A549 (cell line): ENCODE measurements around the gene ZBTB1.

Source experiments
- HOXA7 ChIP-seq: fragments of 250-450 bp; sonication (Bioruptor Pico); IDR thresholded peaks from 2 replicates; pipeline ENCODE4 v1.5.0; 2020; ENCODE audit warnings: mild to moderate bottlenecking, moderate library complexity
- KDM1A ChIP-seq: fragments of 200-600 bp; sonication (generic); IDR thresholded peaks from 2 replicates; pipeline ENCODE4 v1.6.1; 2016; ENCODE audit warnings: low read depth, mild to moderate bottlenecking
- KDM5A ChIP-seq: fragments of 200-600 bp; sonication (generic); IDR thresholded peaks from 2 replicates; pipeline ENCODE4 v1.6.1; 2016; ENCODE audit warnings: antibody characterized with exemption, mild to moderate bottlenecking
- MAFK ChIP-seq: fragments of 450-650 bp; IDR thresholded peaks from 2 replicates; pipeline ENCODE4 v1.6.1; 2014; ENCODE audit not compliant: partially characterized antibody
- NPAS2 ChIP-seq: fragments of 250-450 bp; sonication (Bioruptor Pico); IDR thresholded peaks from 2 replicates; pipeline ENCODE4 v1.8.0; 2022; ENCODE audit warnings: mild to moderate bottlenecking, moderate library complexity, borderline replicate concordance
- POLR2A ChIP-seq: IDR thresholded peaks from 2 replicates; pipeline ENCODE4 v1.6.1; 2012; ENCODE audit warnings: mild to moderate bottlenecking, low read length
- POLR2AphosphoS2 ChIP-seq: conservative IDR thresholded peaks from 2 replicates; pipeline ENCODE4 v1.6.1; 2012; ENCODE audit warnings: low read length, improper control_type of control experiment, inconsistent platforms
- RFX5 ChIP-seq: fragments of 450-650 bp; IDR thresholded peaks from 2 replicates; pipeline ENCODE4 v1.7.1; 2014; ENCODE audit warnings: antibody characterized with exemption, mild to moderate bottlenecking, moderate library complexity
- SMC3 ChIP-seq: fragments of >200 bp; sonication (Bioruptor Twin); formaldehyde crosslinking; IDR thresholded peaks from 3 replicates; pipeline ENCODE4 v1.6.1; 2018; ENCODE audit warnings: inconsistent platforms
- TF ChIP-seq, protein P1 (sequence below): fragments of >200 bp; sonication (Bioruptor Twin); formaldehyde crosslinking; IDR thresholded peaks from 3 replicates; pipeline ENCODE4 v1.5.1; 2016
- TF ChIP-seq, protein P2 (sequence below): fragments of 450-650 bp; IDR thresholded peaks from 2 replicates; pipeline ENCODE4 v1.6.1; 2014; ENCODE audit warnings: antibody characterized with exemption
- TF ChIP-seq, protein P3 (sequence below): IDR thresholded peaks from 2 replicates; pipeline ENCODE4 v1.6.1; 2012
- TF ChIP-seq, protein P4 (sequence below): fragments of >200 bp; sonication (Bioruptor Twin); formaldehyde crosslinking; IDR thresholded peaks from 2 replicates; pipeline ENCODE4 v1.6.1; 2016
- TF ChIP-seq, protein P5 (sequence below): IDR thresholded peaks from 2 replicates; pipeline ENCODE4 v1.6.1; 2012

DNA sequence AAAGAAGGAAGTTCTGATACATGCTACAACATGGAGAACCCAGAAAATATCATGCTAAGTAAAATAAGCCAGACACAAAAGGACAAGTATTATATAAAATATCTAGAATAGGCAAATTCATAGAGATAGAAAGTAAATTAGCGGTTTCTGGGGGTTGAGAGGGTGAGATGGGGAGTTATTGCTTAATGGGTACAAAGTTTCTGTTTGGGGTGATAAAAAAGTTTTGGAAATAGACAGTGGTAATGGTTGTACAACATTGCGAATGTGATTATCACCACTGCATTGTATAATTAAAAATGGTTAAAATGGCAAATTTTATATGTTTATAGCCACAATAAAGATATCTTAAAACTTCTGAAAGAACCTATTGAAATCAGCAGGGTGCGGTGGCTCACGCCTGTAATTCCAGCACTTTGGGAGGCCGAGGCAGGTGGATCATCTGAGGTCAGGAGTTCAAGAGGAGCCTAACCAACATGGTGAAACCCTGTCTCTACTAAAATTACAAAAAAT is 15.9 kb upstream of the ZBTB1 start:
- TF ChIP-seq, protein P1, sequence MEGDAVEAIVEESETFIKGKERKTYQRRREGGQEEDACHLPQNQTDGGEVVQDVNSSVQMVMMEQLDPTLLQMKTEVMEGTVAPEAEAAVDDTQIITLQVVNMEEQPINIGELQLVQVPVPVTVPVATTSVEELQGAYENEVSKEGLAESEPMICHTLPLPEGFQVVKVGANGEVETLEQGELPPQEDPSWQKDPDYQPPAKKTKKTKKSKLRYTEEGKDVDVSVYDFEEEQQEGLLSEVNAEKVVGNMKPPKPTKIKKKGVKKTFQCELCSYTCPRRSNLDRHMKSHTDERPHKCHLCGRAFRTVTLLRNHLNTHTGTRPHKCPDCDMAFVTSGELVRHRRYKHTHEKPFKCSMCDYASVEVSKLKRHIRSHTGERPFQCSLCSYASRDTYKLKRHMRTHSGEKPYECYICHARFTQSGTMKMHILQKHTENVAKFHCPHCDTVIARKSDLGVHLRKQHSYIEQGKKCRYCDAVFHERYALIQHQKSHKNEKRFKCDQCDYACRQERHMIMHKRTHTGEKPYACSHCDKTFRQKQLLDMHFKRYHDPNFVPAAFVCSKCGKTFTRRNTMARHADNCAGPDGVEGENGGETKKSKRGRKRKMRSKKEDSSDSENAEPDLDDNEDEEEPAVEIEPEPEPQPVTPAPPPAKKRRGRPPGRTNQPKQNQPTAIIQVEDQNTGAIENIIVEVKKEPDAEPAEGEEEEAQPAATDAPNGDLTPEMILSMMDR: no peak
- TF ChIP-seq KDM5A (no peak), MAFK (no peak), SMC3 (no peak), HOXA7 (CRISPR knock-in tag) (no peak), POLR2AphosphoS2 (no peak), KDM1A (no peak), POLR2A (no peak), RFX5 (no peak), NPAS2 (no peak)
- TF ChIP-seq, protein P2, sequence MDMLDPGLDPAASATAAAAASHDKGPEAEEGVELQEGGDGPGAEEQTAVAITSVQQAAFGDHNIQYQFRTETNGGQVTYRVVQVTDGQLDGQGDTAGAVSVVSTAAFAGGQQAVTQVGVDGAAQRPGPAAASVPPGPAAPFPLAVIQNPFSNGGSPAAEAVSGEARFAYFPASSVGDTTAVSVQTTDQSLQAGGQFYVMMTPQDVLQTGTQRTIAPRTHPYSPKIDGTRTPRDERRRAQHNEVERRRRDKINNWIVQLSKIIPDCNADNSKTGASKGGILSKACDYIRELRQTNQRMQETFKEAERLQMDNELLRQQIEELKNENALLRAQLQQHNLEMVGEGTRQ: no peak
- TF ChIP-seq, protein P3, sequence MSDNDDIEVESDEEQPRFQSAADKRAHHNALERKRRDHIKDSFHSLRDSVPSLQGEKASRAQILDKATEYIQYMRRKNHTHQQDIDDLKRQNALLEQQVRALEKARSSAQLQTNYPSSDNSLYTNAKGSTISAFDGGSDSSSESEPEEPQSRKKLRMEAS: no peak
- TF ChIP-seq, protein P4, sequence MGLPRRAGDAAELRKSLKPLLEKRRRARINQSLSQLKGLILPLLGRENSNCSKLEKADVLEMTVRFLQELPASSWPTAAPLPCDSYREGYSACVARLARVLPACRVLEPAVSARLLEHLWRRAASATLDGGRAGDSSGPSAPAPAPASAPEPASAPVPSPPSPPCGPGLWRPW: no peak
- TF ChIP-seq, protein P5, sequence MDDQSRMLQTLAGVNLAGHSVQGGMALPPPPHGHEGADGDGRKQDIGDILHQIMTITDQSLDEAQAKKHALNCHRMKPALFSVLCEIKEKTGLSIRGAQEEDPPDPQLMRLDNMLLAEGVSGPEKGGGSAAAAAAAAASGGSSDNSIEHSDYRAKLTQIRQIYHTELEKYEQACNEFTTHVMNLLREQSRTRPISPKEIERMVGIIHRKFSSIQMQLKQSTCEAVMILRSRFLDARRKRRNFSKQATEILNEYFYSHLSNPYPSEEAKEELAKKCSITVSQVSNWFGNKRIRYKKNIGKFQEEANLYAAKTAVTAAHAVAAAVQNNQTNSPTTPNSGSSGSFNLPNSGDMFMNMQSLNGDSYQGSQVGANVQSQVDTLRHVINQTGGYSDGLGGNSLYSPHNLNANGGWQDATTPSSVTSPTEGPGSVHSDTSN: no peak
